NCI-H1105 treated with DMSO at 0.1 percent for 48 hours (cell line): ENCODE measurements around the gene ZNF750.

Source experiments
- DNase-seq: peaks from one replicate; lab custom pipeline; 2025; lab: John Stamatoyannopoulos, UW

Gene ZNF750

DNA sequence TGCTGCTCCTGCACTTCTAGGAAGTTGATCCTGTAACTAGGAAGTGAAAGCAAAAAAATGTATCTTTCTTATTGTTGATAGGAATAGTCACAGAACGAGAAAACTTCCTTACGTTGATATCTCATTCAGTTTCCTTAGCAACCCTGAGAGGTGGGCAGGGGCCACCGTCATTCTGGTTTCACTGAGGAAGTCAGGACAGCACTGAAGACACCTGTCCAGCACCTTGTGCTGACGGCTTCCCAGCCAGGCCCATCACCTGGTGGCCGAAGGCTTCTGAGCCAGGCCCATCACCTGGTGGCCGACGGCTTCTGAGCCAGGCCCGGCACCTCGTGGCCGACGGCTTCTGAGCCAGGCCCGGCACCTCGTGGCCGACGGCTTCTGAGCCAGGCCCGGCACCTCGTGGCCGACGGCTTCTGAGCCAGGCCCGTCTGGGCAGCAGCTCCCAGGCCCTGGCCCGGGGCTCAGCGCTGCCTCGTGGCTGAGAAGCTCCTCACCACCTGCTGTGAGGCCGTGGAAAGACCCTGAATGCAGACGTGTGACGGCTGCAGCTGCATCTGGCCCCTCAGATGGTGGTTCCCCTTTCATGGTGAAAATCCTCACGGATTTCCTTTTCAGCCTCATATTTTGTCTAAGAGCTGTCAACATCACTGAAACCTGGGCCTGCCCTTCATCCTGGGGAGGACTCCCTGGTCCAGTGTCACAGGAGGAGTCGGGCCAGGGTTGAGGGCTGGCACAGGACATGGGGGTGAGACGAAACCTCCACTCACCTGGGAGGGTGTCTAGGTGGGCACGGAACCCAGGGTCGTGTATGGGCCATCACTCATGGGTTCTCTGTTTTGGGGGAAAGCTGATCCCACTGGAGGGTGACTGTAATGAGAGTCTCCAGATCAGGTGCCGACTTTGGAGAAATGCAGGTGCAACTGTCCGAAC is 33.0 kb upstream of the ZNF750 start:
- no peak for DNase-seq

GRCh38 chr17:82871776-82872561 is 32.1 kb upstream of the ZNF750 start:
- DNase-seq = no peak

- DNase-seq = no peak
Observed at GRCh38 chr17:82871056-82871775, 31.4 kb upstream of the ZNF750 start.

DNA sequence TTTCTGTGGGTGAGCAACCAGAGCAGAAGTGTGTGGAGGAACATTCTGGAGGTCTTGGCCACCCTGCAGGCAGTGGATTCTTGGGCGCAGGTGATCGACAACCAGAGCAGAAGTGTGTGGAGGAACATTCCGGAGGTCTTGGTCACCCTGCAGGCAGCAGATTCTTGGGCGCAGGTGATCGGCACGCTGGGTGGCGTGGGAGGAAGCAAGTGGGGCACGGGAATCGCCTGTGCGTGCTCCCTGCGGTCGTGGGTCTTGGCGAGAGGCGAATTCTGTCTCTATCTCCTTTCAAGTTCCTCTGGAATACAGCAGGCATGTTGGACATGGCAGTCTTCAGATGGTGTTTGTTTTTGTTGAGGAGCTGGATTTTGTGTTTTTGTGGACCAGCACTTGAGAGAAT is 30.7 kb upstream of the ZNF750 start:
- DNase-seq = no peak

DNA sequence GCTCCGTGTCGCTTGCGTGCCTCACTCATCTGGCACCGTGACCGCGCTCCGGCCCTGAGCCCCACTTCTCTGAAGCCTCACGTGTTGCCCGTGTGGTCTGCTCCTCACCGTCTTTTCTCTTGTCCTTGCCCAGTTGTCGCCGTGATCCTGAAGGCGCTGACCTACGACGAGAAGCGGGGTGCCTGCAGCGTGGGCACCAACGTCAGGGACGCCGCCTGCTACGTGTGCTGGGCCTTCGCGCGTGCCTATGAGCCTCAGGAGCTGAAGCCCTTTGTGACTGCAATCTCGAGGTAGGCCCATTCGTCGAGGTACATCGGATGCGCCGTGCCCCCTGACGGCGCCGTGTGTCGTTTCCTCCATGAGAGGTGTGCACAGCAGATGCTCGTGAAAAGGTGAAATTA is 30.3 kb upstream of the ZNF750 start:
- DNase-seq = no peak

DNA sequence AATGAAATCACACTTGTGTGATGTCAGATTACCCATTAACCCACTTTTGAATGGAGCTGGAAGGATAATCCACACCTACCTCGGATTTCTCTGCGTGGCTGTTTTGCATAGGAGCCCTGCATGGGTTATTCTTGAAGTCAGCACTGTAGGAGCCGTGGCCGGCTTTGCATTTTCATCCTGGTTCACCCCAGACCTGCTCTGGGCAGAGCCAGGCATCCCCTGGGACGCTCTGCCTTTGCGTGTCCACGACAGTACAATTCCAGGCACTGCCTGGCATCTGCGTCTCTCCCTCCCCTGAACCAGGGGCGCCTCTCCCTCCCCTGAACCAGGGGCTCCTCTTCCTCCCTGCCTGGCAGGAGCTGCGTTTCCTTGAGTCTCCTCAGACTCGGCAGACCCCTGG is 29.7 kb upstream of the ZNF750 start:
- DNase-seq = no peak

- no peak for DNase-seq
Observed at GRCh38 chr17:82868715-82869131, 28.9 kb upstream of the ZNF750 start.

DNA sequence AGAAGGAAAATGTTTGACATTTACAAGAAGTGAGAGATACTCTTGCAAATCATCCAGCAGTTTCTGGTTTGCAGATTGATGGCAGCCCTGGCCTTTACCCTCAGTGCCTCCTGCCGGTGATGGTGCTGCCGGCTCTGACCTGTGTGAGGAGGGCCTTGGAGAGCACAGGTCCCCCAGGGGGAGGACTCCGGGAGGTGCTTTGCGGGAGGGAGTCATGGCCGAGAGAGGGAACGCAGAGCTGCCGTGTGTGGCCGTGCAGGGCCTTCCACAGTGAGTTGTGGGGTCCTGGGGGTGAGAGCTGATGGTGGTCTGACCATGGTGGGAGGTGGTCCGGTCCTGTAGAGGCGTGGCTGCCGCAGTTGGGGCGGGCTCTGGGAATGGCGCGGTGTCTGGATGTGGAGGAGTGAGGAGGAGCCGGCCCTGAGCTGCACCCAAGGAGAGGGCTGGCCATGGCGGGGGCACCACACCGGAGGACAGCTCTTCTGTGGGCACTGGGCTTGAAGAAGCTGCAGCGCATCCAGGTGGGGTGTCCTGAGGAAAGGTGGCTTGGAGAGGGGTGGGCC is 28.0 kb upstream of the ZNF750 start:
- DNase-seq = no peak

GRCh38 chr17:82866590-82867191 is 26.9 kb upstream of the ZNF750 start:
- no peak for DNase-seq

- no peak for DNase-seq
Observed at GRCh38 chr17:82865774-82866395, 26.1 kb upstream of the ZNF750 start.

DNA sequence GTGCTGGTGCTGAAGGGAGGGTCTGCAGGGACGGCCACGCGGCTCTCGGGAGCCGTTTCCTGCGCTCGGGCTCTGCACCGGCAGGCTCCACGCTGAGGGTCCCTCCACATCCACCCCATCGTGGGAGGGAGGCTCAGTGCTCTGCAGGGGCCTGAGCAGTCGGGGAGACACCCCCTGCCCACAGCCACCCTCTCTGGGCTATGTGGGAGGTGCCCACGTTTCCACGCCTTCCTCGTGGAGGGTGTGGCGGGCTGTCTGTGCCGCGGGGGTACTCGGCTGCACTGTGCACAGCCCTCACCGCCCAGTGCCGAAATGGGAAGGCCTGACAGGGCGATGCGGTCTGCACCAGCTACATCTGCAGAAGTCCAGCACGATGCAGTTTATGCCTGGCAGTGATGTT is 25.5 kb upstream of the ZNF750 start:
- no peak for DNase-seq

- no peak for DNase-seq
Observed at GRCh38 chr17:82864713-82865248, 25.0 kb upstream of the ZNF750 start.

DNA sequence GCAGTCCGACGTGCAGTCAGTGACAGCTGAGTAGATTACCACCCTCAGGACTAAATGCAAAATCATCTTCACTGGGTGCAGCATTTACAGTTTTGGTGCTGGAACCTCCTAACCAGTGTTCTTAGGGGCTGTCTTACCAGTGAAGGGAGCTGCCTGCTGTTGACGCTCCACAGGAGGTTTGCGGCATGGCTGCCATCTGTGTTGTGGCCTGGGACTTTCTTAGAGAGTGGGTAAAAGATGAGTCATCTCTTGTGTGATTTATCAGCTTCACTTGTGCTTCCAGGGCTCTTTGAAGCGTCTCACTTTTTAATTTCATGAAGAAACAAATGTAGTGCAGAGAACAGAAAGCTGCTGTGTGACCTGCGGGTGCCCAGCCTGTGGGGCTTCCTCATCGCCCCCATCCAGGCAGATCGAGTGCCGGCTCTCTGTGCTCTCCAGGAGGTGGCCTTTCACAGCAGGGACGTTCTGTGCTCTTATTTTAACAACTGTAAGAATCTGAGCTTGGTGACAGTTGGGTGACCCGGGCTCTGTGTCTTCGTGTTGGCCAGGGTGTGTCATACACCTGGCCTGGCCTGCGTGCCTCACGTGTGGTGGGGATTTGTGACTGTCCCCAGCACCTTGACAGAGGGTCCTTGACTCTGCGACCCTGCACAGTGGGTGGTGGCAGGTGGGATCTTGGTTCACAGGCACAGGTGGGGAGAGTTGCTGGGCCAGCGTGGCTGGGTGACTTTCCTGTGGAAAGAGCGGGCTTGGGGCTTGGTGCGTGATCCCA is 24.3 kb upstream of the ZNF750 start:
- no peak for DNase-seq

- no peak for DNase-seq
Observed at GRCh38 chr17:82863383-82863940, 23.6 kb upstream of the ZNF750 start.

DNA sequence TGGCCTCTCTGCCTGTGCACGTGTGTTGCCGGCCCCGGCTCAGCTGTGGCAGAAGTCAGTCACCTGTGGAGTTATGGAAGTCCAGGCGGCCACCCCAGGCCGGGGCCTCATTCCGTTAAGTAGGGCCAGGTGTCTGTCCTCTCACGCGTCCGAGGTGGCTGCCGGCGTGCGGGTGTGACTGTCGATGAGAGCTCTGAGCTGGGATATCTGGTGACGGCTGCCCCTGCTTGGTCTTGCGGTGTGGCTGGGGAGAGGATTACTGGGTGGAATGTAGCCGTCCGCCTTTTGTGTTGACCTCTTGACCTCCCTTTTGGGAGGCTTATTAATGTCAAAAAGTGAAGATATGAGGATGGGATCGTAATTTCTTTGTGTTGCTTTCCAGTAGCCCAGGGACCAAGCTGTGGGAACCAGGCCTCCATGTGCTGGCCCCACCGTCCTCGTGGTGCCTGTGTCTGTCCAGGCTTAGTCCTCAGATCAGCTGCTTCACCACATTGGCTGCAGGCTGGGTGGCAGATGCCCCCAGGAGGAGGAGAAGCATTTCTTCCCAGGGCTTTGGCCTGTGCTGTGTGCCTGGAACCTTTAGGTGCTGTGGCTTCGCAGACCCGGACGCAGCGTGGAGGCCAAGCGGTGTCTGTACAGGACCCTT is 23.0 kb upstream of the ZNF750 start:
- DNase-seq = no peak

DNA sequence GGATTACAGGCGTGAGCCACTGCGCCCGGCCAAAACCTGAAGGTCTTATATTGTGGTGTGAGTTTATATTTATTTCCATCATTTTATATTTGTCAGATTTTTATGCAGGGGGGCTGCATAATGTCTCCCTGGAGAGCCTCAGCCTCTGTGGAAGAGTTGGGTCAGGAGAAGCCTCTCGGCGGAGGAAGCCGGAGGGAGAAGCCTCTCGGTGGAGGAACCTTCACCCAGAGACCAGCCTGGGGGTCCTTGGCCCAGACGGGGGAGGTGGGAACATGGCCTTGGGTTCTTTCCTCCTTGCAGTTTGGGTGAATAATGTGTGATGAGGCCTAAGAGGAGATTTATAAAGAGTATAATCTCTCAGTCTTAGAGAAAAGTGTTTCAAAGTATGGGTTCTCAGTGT is 22.4 kb upstream of the ZNF750 start:
- DNase-seq = no peak

DNA sequence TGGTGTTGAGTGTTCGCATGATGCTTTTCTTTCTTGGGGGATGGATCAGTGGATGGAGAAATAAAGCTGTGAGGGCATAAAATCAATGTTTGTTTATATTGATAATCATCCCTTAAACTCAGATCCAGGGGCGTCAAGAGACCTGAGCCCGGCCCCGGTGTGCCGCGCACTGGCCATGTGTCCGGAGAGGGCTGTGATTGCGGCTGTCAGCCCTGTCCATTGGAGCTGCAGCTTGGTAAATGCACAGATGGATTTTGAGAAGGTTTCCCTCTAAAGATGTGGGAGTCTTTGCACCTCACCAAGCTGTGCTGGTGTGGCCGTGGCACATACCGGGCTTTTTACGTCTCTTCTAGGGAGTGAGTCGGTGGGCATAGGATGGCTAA is 21.6 kb upstream of the ZNF750 start:
- DNase-seq = no peak

DNA sequence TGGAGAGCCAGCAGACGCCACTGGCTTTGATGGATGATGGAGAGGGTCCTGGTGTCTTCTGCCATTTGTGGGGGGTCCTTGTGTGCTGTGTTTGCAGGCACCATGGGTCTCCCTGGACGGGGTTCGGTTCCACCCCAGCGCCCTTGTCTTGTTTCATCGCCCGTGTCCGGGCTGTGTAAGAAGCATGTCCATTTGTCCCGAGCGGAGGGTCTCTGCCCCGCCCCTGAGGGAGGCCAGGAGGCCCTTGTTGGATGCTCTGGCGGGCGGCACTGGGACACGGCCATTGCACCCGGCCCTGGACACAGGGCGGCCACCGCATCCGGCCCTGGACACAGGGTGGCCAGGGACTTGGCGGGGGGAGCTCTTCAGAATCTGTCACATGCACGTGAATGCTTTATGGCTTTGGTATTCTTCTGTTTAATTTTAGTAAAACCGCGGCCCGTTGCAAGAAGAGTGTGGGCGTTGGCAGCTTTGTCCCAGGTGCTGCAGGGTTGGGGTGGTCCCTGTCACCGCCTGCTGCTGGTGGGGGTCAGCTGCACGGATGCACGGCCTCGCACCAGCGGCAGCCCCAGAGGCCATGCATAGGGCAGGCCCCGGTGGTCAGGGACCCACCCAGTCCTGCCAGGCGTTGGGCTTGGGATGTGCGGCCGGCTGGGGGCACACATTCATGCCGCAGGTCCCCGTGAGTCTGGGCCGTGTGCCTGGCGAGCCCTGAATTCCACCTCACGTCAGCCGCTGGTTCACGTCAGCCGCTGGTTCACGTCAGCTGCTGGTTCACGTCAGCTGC is 21.0 kb upstream of the ZNF750 start:
- DNase-seq = no peak
